ENCODE data around the gene KIF2A. TPM values are rescaled to one million over a fixed set of nuclear protein-coding genes. Genes with fewer than 3 reads are reported as not detected.
A peak's percentile ranks its signal among the peaks of the same experiment; 100 is the strongest.

The KIF2A gene
- total RNA-seq, 3 donors from 2014 or later = 34.2 to 43.3 (median 41.8) TPM

GRCh38 chr5:62386824-62387223 lies 80.8 kb downstream of the KIF2A start:
- H3K4me3 ChIP-seq = no peak overlapping the region
- no peaks in the 10 kb centered on the region for H3K4me1 ChIP-seq (ENCODE audit: low read depth)
- intact Hi-C loops (cut with DNase I, micrococcal nuclease) = no loop called here
- ATAC-seq = no peak
- H3K36me3 ChIP-seq (ENCODE audit: low read depth) = no peaks in the 10 kb centered on the region
- no peaks in the 10 kb centered on the region for H3K9me3 ChIP-seq
- TF ChIP-seq, protein P1, sequence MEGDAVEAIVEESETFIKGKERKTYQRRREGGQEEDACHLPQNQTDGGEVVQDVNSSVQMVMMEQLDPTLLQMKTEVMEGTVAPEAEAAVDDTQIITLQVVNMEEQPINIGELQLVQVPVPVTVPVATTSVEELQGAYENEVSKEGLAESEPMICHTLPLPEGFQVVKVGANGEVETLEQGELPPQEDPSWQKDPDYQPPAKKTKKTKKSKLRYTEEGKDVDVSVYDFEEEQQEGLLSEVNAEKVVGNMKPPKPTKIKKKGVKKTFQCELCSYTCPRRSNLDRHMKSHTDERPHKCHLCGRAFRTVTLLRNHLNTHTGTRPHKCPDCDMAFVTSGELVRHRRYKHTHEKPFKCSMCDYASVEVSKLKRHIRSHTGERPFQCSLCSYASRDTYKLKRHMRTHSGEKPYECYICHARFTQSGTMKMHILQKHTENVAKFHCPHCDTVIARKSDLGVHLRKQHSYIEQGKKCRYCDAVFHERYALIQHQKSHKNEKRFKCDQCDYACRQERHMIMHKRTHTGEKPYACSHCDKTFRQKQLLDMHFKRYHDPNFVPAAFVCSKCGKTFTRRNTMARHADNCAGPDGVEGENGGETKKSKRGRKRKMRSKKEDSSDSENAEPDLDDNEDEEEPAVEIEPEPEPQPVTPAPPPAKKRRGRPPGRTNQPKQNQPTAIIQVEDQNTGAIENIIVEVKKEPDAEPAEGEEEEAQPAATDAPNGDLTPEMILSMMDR (IDR thresholded peaks at IDR 0.05) = no peak
- DNase-seq = no peak

DNA sequence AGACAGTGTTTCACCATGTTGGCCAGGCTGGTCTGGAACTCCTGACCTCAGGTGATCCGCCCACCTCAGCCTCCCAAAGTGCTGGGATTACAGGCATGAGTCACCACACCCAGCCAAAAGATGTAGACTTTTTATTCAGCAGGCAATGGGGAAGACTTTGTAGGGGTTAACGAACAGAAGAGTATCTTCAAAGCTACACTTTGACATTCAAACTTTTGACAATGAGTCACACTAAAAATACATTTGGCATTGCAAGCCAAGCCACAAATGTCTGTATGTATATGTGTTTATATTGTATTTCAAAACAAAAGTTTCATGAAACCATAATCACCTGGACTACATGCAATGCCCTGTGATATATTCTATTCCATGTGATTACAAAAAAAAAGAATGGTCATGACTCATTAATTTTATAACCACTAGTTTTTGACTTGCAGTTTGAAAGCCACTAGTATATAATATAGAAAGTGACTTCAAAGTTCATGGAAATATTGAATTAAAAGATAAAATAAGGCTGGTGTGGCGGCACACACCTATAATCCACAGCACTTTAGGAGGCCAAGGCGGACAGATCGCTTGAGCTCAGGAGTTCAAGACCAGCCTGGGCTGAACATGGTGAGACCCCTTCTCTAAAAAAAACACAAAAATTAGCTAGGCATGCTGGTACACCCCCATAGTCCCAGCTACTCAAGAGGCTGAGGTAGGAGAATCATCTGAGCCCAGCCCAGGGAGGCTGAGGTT lies 89.4 kb downstream of the KIF2A start:
- H3K9me3 ChIP-seq = no peaks in the 10 kb centered on the region
- DNase-seq = no peak
- no peaks in the 10 kb centered on the region for H3K36me3 ChIP-seq (ENCODE audit: low read depth)
- TF ChIP-seq, protein P1 (IDR thresholded peaks at IDR 0.05) = no peak
- no peak for ATAC-seq
- H3K4me1 ChIP-seq (ENCODE audit: low read depth) = no peaks in the 10 kb centered on the region
- no peak overlapping the region for H3K4me3 ChIP-seq
- intact Hi-C loops (cut with DNase I, micrococcal nuclease) = no loop called here

- Histone ChIP-seq H3K36me3 (ENCODE audit: low read depth) (no peaks in the 10 kb centered on the region), H3K4me1 (ENCODE audit: low read depth) (peaks cover 8% of the 10 kb centered on the region), H3K4me3 (peak within 1 kb of the TSS; percentile 74), H3K9me3 (no peaks in the 10 kb centered on the region)
- ATAC-seq (peak; percentile 99), DNase-seq (peak; percentile 95 to 96 (median 96))
- TF ChIP-seq, protein P1 (IDR thresholded peaks at IDR 0.05) = peak; percentile 15
- intact Hi-C loops (cut with DNase I, micrococcal nuclease) = no loop called here
Observed at GRCh38 chr5:62403411-62404250, 97.6 kb downstream of the KIF2A start, which contains the start of gene DIMT1. TSS of gene DIMT1 (minus strand) at chr5:62403905. CDS start at chr5:62403772, 133 bp downstream.

DNA sequence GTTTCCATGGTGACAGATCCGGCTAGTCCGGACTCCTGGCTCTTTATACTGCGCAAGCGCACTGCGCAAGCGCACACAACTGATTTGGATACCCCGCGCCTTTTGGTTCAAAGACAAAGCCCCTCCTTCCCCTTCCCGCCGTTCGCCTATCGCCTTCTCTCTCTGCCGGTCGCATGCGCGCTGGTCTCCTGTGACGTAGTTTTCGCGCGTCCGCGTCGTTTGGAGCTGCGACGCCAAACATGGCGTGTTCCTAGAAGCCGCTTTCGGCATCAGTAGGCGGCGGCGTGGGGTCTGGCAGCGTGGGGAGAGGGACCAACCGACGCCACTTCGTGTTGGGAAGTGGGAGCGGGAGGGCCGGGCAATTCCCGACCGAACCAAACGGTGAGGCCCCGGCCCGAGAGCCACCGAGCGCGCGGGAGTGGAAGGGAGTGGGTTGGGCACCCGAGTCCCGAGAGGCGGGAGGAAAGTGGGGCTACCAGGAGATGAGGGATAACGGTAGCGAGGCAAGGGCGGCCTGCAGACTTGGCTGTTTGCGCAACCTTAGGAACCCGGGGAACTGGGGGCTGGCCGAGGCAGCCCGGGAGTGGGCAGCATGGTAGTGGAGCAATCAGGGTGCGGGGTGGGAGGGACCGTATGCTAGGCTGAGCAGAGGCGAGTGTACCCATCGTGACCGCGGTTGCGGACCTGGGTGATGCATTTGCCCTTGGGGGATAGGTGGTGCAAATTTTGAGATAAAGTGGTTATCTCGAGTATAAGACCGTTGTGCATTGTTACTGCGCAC lies 106.7 kb downstream of the KIF2A start, which contains the start of gene IPO11:
Gene IPO11 (plus strand): TSS at position 215 of the 781 bp plus-strand sequence. CDS start 24,517 bp downstream, outside the sequence.
- intact Hi-C loops (cut with DNase I, micrococcal nuclease) = no loop called here
- DNase-seq (peak; percentile 98 to 99 (median 99)), ATAC-seq (peak; percentile 100)
- no peaks in the 10 kb centered on the region for H3K9me3 ChIP-seq
- no peaks in the 10 kb centered on the region for H3K36me3 ChIP-seq (ENCODE audit: low read depth)
- TF ChIP-seq, protein P1 (IDR thresholded peaks at IDR 0.05) = peak; percentile 11
- peaks cover 5% of the 10 kb centered on the region for H3K4me1 ChIP-seq (ENCODE audit: low read depth)
- peak within 1 kb of the TSS; percentile 94 for H3K4me3 ChIP-seq

- TF ChIP-seq, protein P1 (IDR thresholded peaks at IDR 0.05) = no peak
- Histone ChIP-seq H3K4me3 (no peak overlapping the region), H3K9me3 (no peaks in the 10 kb centered on the region), H3K36me3 (ENCODE audit: low read depth) (no peaks in the 10 kb centered on the region), H3K4me1 (ENCODE audit: low read depth) (peaks cover 5% of the 10 kb centered on the region)
- intact Hi-C loops (cut with DNase I, micrococcal nuclease) = no loop called here
- DNase-seq = no peak
- no peak for ATAC-seq
Observed at GRCh38 chr5:62413711-62414110, 107.7 kb downstream of the KIF2A start.
